Astrocyte (in vitro differentiated cells and primary cell): ENCODE measurements around the gene ZDHHC14.

ENCODE experiments used
- CTCF ChIP-seq: IDR thresholded peaks from 2 replicates; pipeline ENCODE4 v1.5.1; 2011; ENCODE audit warnings: low read depth, mild to moderate bottlenecking, inconsistent platforms, low read length, moderate library complexity; ENCODE audit not compliant: insufficient read depth
- EZH2 ChIP-seq: IDR thresholded peaks from 2 replicates; pipeline ENCODE4 v1.6.1; 2012; ENCODE audit warnings: mild to moderate bottlenecking, low read length, inconsistent platforms; ENCODE audit not compliant: insufficient read depth

- no peak for TF ChIP-seq CTCF
- no peak for TF ChIP-seq EZH2
Measured at GRCh38 chr6:157548635-157549467, 167.9 kb downstream of the ZDHHC14 start.
